SKM-1 (cell line): ENCODE data around the gene TM4SF5.

Experiments used
- DNase-seq: peaks from one replicate; lab custom pipeline; 2025; ENCODE audit not compliant: unreplicated experiment; lab: John Stamatoyannopoulos, UW

Gene TM4SF5, protein sequence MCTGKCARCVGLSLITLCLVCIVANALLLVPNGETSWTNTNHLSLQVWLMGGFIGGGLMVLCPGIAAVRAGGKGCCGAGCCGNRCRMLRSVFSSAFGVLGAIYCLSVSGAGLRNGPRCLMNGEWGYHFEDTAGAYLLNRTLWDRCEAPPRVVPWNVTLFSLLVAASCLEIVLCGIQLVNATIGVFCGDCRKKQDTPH

DNA sequence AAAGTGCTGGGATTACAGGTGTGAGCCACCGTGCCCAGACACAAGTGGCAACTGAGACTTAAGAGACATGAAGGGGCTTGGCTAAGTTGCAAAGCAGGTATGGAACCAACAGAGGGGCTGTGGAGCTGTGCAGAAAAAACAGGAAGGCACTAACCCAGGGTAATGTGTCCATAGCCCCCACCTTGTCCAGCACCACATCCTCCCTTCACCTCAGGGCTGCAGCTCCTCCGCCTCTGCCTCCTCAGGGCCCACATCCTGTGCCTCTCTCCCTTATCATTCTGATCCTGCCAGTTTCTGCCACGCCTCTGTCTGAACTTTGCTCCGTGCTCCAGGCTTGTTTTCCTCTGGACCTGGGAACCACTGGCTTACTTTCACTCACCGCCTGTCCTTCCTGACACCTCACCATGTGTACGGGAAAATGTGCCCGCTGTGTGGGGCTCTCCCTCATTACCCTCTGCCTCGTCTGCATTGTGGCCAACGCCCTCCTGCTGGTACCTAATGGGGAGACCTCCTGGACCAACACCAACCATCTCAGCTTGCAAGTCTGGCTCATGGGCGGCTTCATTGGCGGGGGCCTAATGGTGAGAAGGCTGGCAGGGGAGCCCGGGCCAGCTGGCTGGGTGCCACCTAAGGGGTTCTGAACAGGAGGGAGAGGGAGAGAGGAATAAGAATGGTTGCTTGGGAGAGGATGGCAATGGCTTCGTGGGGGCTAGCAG lies at the start of gene TM4SF5:
TM4SF5 (plus strand) TSS at position 368 of the 716 bp plus-strand sequence; CDS start at position 405, 37 bp downstream.
- DNase-seq, result no peak

GRCh38 chr17:4722678-4723240 lies 48.9 kb upstream of the TM4SF5 start:
- no peak for DNase-seq

- no peak for DNase-seq
Measured at GRCh38 chr17:4724650-4725049, 47.0 kb upstream of the TM4SF5 start.

GRCh38 chr17:4725646-4726310 lies 45.9 kb upstream of the TM4SF5 start:
- no peak for DNase-seq

DNA sequence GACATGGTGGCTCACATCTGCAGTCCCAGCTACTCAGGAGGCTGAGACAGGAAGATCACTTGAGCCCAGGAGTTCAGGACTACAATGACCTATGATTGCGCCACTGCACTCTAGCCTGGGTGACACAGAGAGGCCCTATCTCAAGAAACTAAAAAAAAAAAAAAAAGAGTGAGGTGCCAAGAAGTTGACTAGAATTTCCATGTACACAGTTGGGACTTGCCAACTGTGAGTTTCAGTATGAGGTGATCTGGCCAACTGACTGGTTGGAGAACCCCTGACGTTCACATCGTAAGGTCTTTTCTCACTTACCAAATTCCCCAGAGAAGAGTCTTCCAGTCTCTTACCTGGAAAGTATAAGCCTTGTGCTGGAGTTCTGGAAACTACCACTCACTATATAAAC lies 43.6 kb upstream of the TM4SF5 start:
- no peak for DNase-seq

DNA sequence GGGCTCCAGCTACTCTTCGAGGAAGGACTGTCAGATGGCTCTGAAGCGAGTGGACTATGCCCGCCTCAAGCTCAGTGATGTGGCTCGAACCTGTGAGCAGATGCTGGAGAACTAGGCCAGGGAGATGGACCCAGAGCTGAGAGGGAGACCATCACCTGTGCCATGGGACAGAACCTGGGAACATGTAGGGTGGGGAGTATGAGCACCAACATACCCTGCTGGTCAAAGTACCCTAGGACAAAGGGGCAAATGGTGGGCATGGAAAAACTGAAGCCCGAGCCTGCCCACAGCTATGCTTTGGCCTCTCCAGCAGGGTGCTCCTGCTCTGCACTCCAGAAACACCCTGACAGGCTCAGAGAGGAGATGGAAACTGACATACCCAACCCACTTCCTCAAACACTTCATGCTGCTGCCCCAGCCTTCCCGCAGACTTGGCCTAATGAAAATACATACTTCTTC lies 38.6 kb upstream of the TM4SF5 start:
- DNase-seq, result peak; percentile 31

GRCh38 chr17:4734857-4735475 lies 36.7 kb upstream of the TM4SF5 start:
- no peak for DNase-seq

DNA sequence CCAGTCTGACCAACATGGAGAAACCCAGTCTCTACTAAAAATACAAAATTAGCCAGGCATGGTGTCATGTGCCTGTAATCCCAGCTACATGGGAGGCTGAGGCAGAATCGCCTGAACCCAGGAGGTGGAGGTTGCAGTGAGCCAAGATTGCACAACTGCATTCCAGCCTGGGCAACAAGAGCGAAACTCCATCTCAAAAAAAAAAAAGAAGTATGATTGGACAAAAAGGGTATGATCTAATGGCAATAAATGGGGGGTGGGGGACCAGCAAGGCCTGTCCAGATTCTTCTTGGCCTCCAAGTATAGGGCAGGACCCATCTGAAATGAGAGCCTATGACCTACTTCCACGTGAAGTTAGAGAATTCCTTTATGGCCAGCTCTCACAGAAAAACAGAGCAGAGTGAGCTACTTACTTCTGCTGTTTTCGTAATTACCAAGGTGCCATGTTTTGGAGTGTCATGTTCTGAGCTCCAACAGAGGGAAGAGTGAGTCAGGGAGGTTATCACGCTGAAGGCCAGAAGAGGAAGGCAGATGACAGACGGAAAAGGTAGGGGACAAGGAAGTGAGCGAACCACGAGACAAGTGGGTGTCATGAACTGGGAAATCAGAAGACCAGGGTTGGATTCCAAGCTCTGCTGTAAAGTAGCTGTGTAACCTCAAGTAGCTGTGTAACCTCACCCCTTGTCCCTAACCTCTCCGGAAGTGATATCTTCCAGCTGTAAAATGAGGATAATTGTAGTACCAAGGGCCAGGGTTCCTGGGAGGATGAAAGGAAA lies 35.6 kb upstream of the TM4SF5 start:
- peak; percentile 24 for DNase-seq

DNA sequence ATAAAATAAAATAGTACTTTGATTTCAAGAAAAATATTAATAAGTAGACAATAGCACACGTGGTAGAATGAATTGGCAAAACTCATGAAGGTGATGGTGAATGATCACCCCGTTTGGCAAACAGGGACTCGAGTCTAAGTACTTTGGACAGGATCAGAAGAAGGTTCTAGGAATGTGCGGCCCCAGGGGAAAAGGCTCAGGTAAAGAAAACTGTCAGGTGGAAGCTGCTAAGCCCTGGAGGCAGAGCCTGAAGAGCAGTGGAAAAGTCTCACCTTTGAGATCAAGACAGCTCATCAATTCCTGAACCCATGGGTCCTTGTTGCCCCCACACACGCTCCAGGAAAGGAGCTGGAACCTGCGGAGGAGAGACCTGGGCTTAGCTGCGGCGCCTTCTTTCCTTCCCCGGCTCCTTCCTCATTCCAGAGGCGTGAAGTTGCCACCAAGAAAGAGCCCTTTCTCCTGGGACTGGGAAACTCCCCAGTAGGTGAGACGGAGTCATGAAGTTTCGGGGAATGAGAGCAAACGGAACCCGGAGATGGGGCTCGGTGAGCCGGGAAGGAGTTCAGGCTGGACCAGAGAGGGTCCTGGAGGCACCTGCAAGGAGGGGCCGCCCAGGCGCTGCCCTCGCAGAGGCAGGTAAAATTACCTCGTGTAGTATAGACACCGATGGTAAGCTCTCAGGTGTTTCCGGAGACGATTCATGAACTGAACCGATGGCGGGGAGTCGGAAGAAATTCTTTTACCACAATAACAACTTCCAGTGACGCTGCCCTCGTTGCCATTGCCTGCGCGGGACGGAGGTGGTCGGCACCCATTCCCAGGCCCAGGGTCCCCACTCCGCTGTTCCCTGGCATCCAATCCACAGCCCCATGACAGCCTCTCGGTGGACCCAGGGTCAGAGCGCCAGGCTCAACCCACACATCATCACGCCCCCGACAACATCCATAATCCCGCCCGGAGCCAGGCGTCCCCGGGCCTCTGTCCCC lies 33.3 kb upstream of the TM4SF5 start:
- DNase-seq, result no peak

DNA sequence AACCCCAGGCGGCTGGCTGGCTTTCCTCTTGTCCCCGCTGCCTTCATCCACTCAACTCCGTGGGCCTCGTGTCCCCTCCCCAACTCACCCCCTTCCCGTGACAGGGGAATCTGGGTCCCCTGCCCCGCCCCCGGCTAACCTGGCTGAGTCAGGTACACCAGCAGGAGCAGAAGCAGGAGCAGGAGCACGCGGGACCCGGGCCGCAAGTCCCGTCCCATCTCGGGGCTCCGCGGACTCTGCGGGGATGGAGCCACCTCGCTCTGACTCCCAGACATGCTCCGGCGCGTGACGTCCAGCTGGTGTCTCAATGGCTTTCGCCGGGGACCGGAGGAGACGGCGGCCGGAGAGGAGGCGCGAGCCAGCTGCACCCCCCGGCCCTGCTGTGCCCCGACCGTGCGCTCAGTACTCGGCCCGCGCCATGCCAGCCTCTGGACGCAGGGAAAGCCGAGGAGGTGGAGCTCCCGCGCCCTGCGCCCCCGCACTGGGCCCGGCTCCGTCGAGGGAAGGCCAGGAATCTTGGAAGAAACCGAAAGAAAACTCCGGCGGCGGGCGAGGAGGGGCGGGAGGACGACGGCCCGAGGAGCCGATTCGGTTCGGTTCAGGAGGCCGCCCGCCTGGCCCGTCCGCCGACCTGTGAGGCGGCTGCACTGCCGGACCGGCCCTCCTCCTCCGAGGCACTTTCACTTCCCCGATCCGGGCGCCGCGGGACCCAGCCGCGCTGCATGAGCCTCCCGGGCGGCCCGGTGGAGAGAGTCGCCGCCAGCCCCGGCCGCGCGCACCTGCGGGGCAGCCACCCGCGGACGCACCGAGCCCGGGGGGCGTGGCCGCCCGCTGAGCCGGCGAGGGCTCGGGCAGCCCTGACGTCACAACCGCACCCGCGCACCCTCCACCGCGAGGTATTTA lies 32.3 kb upstream of the TM4SF5 start, which contains the start of the genes CXCL16 and ZMYND15:
CXCL16 (minus strand) TSS at position 807 of the 903 bp plus-strand sequence; CDS start at position 218, 589 bp downstream.
ZMYND15 (plus strand) TSS at position 712 of the 903 bp plus-strand sequence. CDS start 716 bp downstream, outside the sequence.
- DNase-seq, result no peak

DNA sequence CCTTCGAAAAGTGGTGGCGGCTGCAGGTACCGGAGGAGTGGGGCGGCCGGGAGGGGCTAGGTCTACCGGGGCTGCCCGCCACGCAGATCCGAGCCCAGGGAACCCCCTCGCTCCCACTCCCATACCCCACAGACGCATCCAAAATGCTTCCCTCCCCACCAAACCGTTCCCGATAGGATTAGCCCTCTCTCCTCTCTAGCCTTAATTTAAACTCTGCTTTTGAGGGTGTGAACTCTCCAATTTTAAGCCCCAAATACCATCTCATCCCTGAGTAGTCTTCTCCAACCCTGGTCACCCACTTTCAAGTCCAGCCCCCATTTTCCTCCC lies 31.7 kb upstream of the TM4SF5 start:
- DNase-seq, result no peak

DNA sequence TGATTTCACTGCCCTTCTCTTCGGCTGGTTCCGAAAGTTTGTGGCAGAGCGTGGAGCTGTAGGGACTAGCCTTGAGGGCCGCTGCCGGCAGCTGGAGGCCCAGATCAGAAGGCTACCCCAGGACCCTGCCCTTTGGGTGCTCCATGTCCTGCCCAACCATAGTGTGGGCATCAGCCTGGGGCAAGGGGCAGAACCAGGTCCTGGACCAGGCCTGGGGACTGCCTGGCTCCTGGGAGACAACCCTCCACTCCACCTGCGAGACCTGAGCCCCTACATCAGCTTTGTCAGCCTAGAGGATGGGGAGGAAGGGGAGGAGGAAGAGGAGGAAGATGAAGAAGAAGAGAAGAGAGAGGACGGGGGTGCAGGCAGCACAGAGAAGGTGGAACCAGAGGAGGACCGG lies 31.1 kb upstream of the TM4SF5 start:
- no peak for DNase-seq

GRCh38 chr17:4741544-4741943 lies 30.1 kb upstream of the TM4SF5 start:
- no peak for DNase-seq

GRCh38 chr17:4742133-4742532 lies 29.6 kb upstream of the TM4SF5 start:
- no peak for DNase-seq

GRCh38 chr17:4742629-4743028 lies 29.1 kb upstream of the TM4SF5 start:
- no peak for DNase-seq

GRCh38 chr17:4743216-4743615 lies 28.5 kb upstream of the TM4SF5 start:
- no peak for DNase-seq

DNA sequence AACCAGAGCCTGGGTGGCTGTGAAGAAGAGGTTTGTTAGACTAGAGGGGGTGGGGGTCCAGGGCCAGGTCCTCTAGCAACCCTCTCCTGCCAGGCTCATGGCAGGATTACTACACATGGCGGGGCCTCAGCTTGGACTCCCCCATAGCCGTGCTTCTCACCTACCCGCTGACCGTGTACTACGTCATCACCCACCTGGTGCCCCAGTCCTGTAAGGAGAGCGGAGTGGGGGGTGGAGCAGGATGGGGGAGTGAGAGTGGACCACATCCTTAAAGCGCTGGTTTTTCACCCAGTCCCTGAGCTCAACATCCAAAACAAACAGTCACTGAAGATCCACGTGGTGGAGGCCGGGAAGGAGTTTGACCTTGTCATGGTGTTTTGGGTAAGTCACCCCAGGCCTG lies 27.8 kb upstream of the TM4SF5 start:
- DNase-seq, result no peak
